Measurements from ENCODE around the gene ASIC2. TPM values are rescaled to one million over a fixed set of nuclear protein-coding genes. Genes with fewer than 3 reads are reported as not detected.

Gene ASIC2
- total RNA-seq, 1 donor from 2014 or later, result 0.36 TPM

DNA sequence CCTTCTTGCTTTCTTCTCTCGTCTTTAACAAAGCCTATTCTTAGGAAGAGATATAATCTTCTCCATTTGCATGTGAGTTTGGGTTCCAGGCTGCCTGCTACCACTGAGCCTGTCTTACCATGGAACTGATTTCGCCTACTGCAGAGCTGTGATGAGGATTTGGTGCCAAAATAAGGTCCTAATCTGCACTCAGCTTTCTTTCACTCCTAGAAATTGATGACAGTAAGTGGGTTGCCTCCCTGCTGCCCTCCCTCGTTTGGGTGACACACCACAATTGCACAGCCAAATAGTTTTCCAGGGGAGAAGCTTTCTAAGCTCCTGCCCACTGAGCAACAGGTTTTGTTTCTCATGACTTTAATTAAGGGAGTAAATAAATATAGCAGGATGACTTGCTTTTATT, 25.1 kb upstream of the ASIC2 start:
- H3K4me1 Mint-ChIP-seq (ENCODE audit: low read depth, unreplicated experiment), result no peaks in the 10 kb centered on the region
- H3K36me3 ChIP-seq (ENCODE audit: insufficient read depth, low read length), result no peaks in the 10 kb centered on the region
- H3K27ac Mint-ChIP-seq (ENCODE audit: unreplicated experiment), result no peak overlapping the region
- H3K9me3 Mint-ChIP-seq (ENCODE audit: unreplicated experiment), result no peaks in the 10 kb centered on the region
- H3K9ac ChIP-seq (ENCODE audit: low read length), result no peak overlapping the region
- H3K36me3 Mint-ChIP-seq (ENCODE audit: low read depth, unreplicated experiment), result no peaks in the 10 kb centered on the region
- H2AFZ ChIP-seq (ENCODE audit: low read depth, low read length), result no peak overlapping the region
- TF ChIP-seq EZH2 (IDR thresholded peaks at IDR 0.05; ENCODE audit: insufficient read depth, low read length), result no peak
- TF ChIP-seq, protein P1, sequence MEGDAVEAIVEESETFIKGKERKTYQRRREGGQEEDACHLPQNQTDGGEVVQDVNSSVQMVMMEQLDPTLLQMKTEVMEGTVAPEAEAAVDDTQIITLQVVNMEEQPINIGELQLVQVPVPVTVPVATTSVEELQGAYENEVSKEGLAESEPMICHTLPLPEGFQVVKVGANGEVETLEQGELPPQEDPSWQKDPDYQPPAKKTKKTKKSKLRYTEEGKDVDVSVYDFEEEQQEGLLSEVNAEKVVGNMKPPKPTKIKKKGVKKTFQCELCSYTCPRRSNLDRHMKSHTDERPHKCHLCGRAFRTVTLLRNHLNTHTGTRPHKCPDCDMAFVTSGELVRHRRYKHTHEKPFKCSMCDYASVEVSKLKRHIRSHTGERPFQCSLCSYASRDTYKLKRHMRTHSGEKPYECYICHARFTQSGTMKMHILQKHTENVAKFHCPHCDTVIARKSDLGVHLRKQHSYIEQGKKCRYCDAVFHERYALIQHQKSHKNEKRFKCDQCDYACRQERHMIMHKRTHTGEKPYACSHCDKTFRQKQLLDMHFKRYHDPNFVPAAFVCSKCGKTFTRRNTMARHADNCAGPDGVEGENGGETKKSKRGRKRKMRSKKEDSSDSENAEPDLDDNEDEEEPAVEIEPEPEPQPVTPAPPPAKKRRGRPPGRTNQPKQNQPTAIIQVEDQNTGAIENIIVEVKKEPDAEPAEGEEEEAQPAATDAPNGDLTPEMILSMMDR (IDR thresholded peaks at IDR 0.05; ENCODE audit: insufficient read depth, low read depth, low read length), result no peak
- no peak for DNase-seq (ENCODE audit: low read depth)
- no peaks in the 10 kb centered on the region for H3K9me3 ChIP-seq (ENCODE audit: insufficient read depth, low read depth, low read length)
- H3K4me2 ChIP-seq (ENCODE audit: low read length), result no peak overlapping the region
- FAIRE-seq, result no peak
- no peaks in the 10 kb centered on the region for H3K27me3 ChIP-seq (ENCODE audit: insufficient read depth, low read length)
- H4K20me1 ChIP-seq (ENCODE audit: insufficient read depth, low read length), result no peaks in the 10 kb centered on the region
- no peak overlapping the region for H3K4me3 Mint-ChIP-seq (ENCODE audit: unreplicated experiment)
- no peaks in the 10 kb centered on the region for H3K4me1 ChIP-seq (ENCODE audit: insufficient read depth, low read length)
- no peak overlapping the region for H3K27ac ChIP-seq (ENCODE audit: low read depth, low read length)
- H3K27me3 Mint-ChIP-seq (ENCODE audit: low read depth, unreplicated experiment), result peaks cover 45% of the 10 kb centered on the region
- no peaks in the 10 kb centered on the region for H3K79me2 ChIP-seq (ENCODE audit: insufficient read depth, low read length)
- no peak overlapping the region for H3K4me3 ChIP-seq (ENCODE audit: insufficient read depth, low read depth, low read length)

DNA sequence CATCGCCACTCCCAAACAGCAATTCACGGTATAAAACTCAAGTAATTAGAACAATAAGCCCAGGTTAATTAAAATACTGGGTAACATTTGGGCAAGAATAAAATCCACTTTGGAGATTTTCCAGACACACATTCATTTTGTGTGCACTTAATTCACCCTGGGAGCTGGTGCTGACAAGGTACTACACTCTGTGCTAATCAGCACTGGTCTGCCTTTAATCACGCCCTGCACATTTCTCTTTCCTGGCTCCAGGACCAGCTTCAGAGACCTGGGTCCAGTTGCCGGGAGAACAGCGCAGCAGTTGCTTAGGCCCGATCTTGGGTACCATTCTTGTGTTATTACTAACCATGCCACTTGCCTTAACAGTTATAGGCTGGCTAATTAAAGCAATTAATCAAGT, 23.7 kb upstream of the ASIC2 start:
- Histone ChIP-seq H3K9ac (ENCODE audit: low read length) (no peak overlapping the region), H3K27me3 (ENCODE audit: insufficient read depth, low read length) (no peaks in the 10 kb centered on the region), H3K4me3 (ENCODE audit: insufficient read depth, low read depth, low read length) (no peak overlapping the region), H3K36me3 (ENCODE audit: insufficient read depth, low read length) (no peaks in the 10 kb centered on the region), H2AFZ (ENCODE audit: low read depth, low read length) (no peak overlapping the region), H3K4me2 (ENCODE audit: low read length) (no peak overlapping the region), H3K4me1 (ENCODE audit: insufficient read depth, low read length) (no peaks in the 10 kb centered on the region), H3K9me3 (ENCODE audit: insufficient read depth, low read depth, low read length) (no peaks in the 10 kb centered on the region), H3K27ac (ENCODE audit: low read depth, low read length) (no peak overlapping the region), H3K79me2 (ENCODE audit: insufficient read depth, low read length) (no peaks in the 10 kb centered on the region), H4K20me1 (ENCODE audit: insufficient read depth, low read length) (no peaks in the 10 kb centered on the region)
- Mint-ChIP-seq H3K27ac (ENCODE audit: unreplicated experiment) (no peak overlapping the region), H3K27me3 (ENCODE audit: low read depth, unreplicated experiment) (peaks cover 49% of the 10 kb centered on the region), H3K36me3 (ENCODE audit: low read depth, unreplicated experiment) (no peaks in the 10 kb centered on the region), H3K9me3 (ENCODE audit: unreplicated experiment) (no peaks in the 10 kb centered on the region), H3K4me1 (ENCODE audit: low read depth, unreplicated experiment) (no peaks in the 10 kb centered on the region), H3K4me3 (ENCODE audit: unreplicated experiment) (no peak overlapping the region)
- TF ChIP-seq, protein P1 (IDR thresholded peaks at IDR 0.05; ENCODE audit: insufficient read depth, low read depth, low read length), result no peak
- no peak for TF ChIP-seq EZH2 (IDR thresholded peaks at IDR 0.05; ENCODE audit: insufficient read depth, low read length)
- DNase-seq (ENCODE audit: low read depth) (no peak), FAIRE-seq (no peak)

GRCh38 chr17:33310296-33310695, 17.2 kb upstream of the ASIC2 start:
- Mint-ChIP-seq H3K36me3 (ENCODE audit: low read depth, unreplicated experiment) (no peaks in the 10 kb centered on the region), H3K27ac (ENCODE audit: unreplicated experiment) (no peak overlapping the region), H3K4me1 (ENCODE audit: low read depth, unreplicated experiment) (no peaks in the 10 kb centered on the region), H3K27me3 (ENCODE audit: low read depth, unreplicated experiment) (peaks cover 61% of the 10 kb centered on the region), H3K4me3 (ENCODE audit: unreplicated experiment) (no peak overlapping the region), H3K9me3 (ENCODE audit: unreplicated experiment) (no peaks in the 10 kb centered on the region)
- Histone ChIP-seq H3K4me2 (ENCODE audit: low read length) (no peak overlapping the region), H3K36me3 (ENCODE audit: insufficient read depth, low read length) (no peaks in the 10 kb centered on the region), H3K27ac (ENCODE audit: low read depth, low read length) (no peak overlapping the region), H2AFZ (ENCODE audit: low read depth, low read length) (no peak overlapping the region), H3K4me1 (ENCODE audit: insufficient read depth, low read length) (no peaks in the 10 kb centered on the region), H3K9me3 (ENCODE audit: insufficient read depth, low read depth, low read length) (no peaks in the 10 kb centered on the region), H4K20me1 (ENCODE audit: insufficient read depth, low read length) (no peaks in the 10 kb centered on the region), H3K9ac (ENCODE audit: low read length) (no peak overlapping the region), H3K79me2 (ENCODE audit: insufficient read depth, low read length) (no peaks in the 10 kb centered on the region), H3K27me3 (ENCODE audit: insufficient read depth, low read length) (peaks cover 4% of the 10 kb centered on the region), H3K4me3 (ENCODE audit: insufficient read depth, low read depth, low read length) (no peak overlapping the region)
- no peak for DNase-seq (ENCODE audit: low read depth)
- FAIRE-seq, result no peak
- TF ChIP-seq EZH2 (IDR thresholded peaks at IDR 0.05; ENCODE audit: insufficient read depth, low read length), result no peak
- TF ChIP-seq, protein P1 (IDR thresholded peaks at IDR 0.05; ENCODE audit: insufficient read depth, low read depth, low read length), result no peak

Measured in astrocyte (in vitro differentiated cells and primary cell).